Large intestine (tissue), 3 donors: ENCODE results near the gene NFS1. TPM values are rescaled to one million over a fixed set of nuclear protein-coding genes. Genes with fewer than 3 reads are reported as not detected.
"Not testable (repeated sequence)": the region's sequence is repeated elsewhere in the genome, so short reads cannot be mapped to it uniquely, and the experiment has no call there.

Experiments
- DNase-seq, 2 donors: peaks; one replicate each; pipeline versions ENCODE4 v3.0.0 to v3.0.0-alpha.2; 2013
- H3K27ac ChIP-seq: one replicate; pipeline ENCODE4 v1.5.1; 2013; ENCODE audit warnings: low read length
- H3K27me3 ChIP-seq: 2 replicates; pipeline ENCODE4 v1.6.1; 2013; ENCODE audit warnings: low read length; ENCODE audit not compliant: control insufficient read depth, insufficient read depth
- H3K36me3 ChIP-seq: 2 replicates; pipeline ENCODE4 v1.6.1; 2013; ENCODE audit warnings: low read length; ENCODE audit not compliant: control insufficient read depth, insufficient read depth
- H3K4me1 ChIP-seq: one replicate; pipeline ENCODE4 v1.6.1; 2013; ENCODE audit warnings: low read length; ENCODE audit not compliant: control insufficient read depth, insufficient read depth
- H3K4me3 ChIP-seq: one replicate; pipeline ENCODE4 v1.5.1; 2013; ENCODE audit warnings: low read length
- H3K9me3 ChIP-seq: one replicate; pipeline ENCODE4 v1.6.1; 2013; ENCODE audit warnings: mild to moderate bottlenecking, low read depth, low read length, moderate library complexity; ENCODE audit not compliant: control insufficient read depth
- WGBS: methylation state at CpG from one replicate; pipeline ENCODE4 v1.1.5; 2013; ENCODE audit warnings: low lambda C conversion rate; ENCODE audit not compliant: insufficient coverage; 5-methylcytosine and 5-hydroxymethylcytosine counted together
- polyA plus RNA-seq: library from polyadenylated mRNA; unstranded; fragments of 120-200 nt; gene quantifications from one replicate; pipeline ENCODE4 v1.2.1, GENCODE V29; 2013

Gene NFS1
- polyA plus RNA-seq, 1 donor, result 32.1 TPM

GRCh38 chr20:35698298-35699126, 640 bp downstream of the NFS1 start:
- 0% methylated on average over 1 of the region's 37 CpGs for WGBS
- H3K4me3 ChIP-seq, result peak overlapping the region; percentile 74
- H3K36me3 ChIP-seq, result peaks cover 36% of the 10 kb centered on the region
- H3K27me3 ChIP-seq, result no peaks in the 10 kb centered on the region
- DNase-seq, result peak in 1 of 2 donors; percentile 13
- no peaks in the 10 kb centered on the region for H3K9me3 ChIP-seq
- peak overlapping the region; percentile 72 for H3K27ac ChIP-seq
- H3K4me1 ChIP-seq, result peaks cover 12% of the 10 kb centered on the region

GRCh38 chr20:35697696-35698297, 1.4 kb downstream of the NFS1 start:
- no peaks in the 10 kb centered on the region for H3K9me3 ChIP-seq
- H3K27me3 ChIP-seq, result no peaks in the 10 kb centered on the region
- peaks cover 12% of the 10 kb centered on the region for H3K4me1 ChIP-seq
- no CpG with 5 or more reads among the region's 9 CpGs for WGBS
- no peak for DNase-seq
- peak overlapping the region; percentile 74 for H3K4me3 ChIP-seq
- no peak overlapping the region for H3K27ac ChIP-seq
- H3K36me3 ChIP-seq, result peaks cover 33% of the 10 kb centered on the region

- Histone ChIP-seq H3K27me3 (no peaks in the 10 kb centered on the region), H3K4me3 (no peak overlapping the region), H3K4me1 (peaks cover 12% of the 10 kb centered on the region), H3K36me3 (peaks cover 25% of the 10 kb centered on the region), H3K9me3 (no peaks in the 10 kb centered on the region), H3K27ac (no peak overlapping the region)
- DNase-seq, result no peak
- no CpG with 5 or more reads among the region's 4 CpGs for WGBS
Observed at GRCh38 chr20:35695978-35696377, 3.2 kb downstream of the NFS1 start.

- Histone ChIP-seq H3K27ac (no peak overlapping the region), H3K4me1 (peaks cover 7% of the 10 kb centered on the region), H3K36me3 (peaks cover 29% of the 10 kb centered on the region), H3K27me3 (no peaks in the 10 kb centered on the region), H3K4me3 (no peak overlapping the region), H3K9me3 (no peaks in the 10 kb centered on the region)
- DNase-seq, result no peak
- WGBS, result no CpG with 5 or more reads among the region's 2 CpGs
Observed at GRCh38 chr20:35695245-35695749, 3.9 kb downstream of the NFS1 start.

- WGBS, result no CpG with 5 or more reads among the region's 4 CpGs
- no peak overlapping the region for H3K27ac ChIP-seq
- H3K9me3 ChIP-seq, result peaks cover 5% of the 10 kb centered on the region
- H3K4me3 ChIP-seq, result no peak overlapping the region
- no peak for DNase-seq
- H3K36me3 ChIP-seq, result peaks cover 48% of the 10 kb centered on the region
- H3K27me3 ChIP-seq, result no peaks in the 10 kb centered on the region
- no peaks in the 10 kb centered on the region for H3K4me1 ChIP-seq
Observed at GRCh38 chr20:35690265-35690664, 8.9 kb downstream of the NFS1 start.

- H3K4me1 ChIP-seq, H3K27me3 ChIP-seq, H3K9me3 ChIP-seq, H3K27ac ChIP-seq, H3K4me3 ChIP-seq, DNase-seq: not testable (repeated sequence)
- H3K36me3 ChIP-seq, result peaks cover 48% of the 10 kb centered on the region
- WGBS, result no CpG with 5 or more reads among the region's 11 CpGs
Observed at GRCh38 chr20:35686872-35687271, 12.3 kb downstream of the NFS1 start.

GRCh38 chr20:35685368-35685767, 13.8 kb downstream of the NFS1 start:
- H3K9me3 ChIP-seq, H3K27me3 ChIP-seq, H3K4me3 ChIP-seq, DNase-seq, H3K4me1 ChIP-seq, H3K27ac ChIP-seq: not testable (repeated sequence)
- no CpG with 5 or more reads among the region's 9 CpGs for WGBS
- peaks cover 46% of the 10 kb centered on the region for H3K36me3 ChIP-seq

- Histone ChIP-seq H3K9me3 (no peaks in the 10 kb centered on the region), H3K27ac (no peak overlapping the region), H3K4me3 (no peak overlapping the region), H3K27me3 (no peaks in the 10 kb centered on the region), H3K36me3 (peaks cover 30% of the 10 kb centered on the region), H3K4me1 (no peaks in the 10 kb centered on the region)
- WGBS, result no CpG with 5 or more reads among the region's 1 CpG
- no peak for DNase-seq
Observed at GRCh38 chr20:35681960-35682359, 17.2 kb downstream of the NFS1 start.

GRCh38 chr20:35680452-35681183, 18.5 kb downstream of the NFS1 start:
- Histone ChIP-seq H3K27ac (no peak overlapping the region), H3K36me3 (peaks cover 25% of the 10 kb centered on the region), H3K27me3 (no peaks in the 10 kb centered on the region), H3K4me1 (no peaks in the 10 kb centered on the region), H3K4me3 (no peak overlapping the region), H3K9me3 (no peaks in the 10 kb centered on the region)
- WGBS, result no CpG with 5 or more reads among the region's 4 CpGs
- no peak for DNase-seq

GRCh38 chr20:35674921-35675320, 24.2 kb downstream of the NFS1 start:
- Histone ChIP-seq H3K9me3 (no peaks in the 10 kb centered on the region), H3K4me1 (no peaks in the 10 kb centered on the region), H3K27ac (no peak overlapping the region), H3K36me3 (peaks cover 47% of the 10 kb centered on the region), H3K4me3 (no peak overlapping the region), H3K27me3 (no peaks in the 10 kb centered on the region)
- WGBS, result 99% methylated on average over 8 of the region's 8 CpGs
- DNase-seq, result no peak
